ENCODE results near the gene PRAMEF5. TPM values are rescaled to one million over a fixed set of nuclear protein-coding genes. Genes with fewer than 3 reads are reported as not detected.
"Not testable (repeated sequence)": the region's sequence is repeated elsewhere in the genome, so short reads cannot be mapped to it uniquely, and the experiment has no call there.

Gene PRAMEF5
- total RNA-seq, 2 donors from 2014 or later = not detected

DNA sequence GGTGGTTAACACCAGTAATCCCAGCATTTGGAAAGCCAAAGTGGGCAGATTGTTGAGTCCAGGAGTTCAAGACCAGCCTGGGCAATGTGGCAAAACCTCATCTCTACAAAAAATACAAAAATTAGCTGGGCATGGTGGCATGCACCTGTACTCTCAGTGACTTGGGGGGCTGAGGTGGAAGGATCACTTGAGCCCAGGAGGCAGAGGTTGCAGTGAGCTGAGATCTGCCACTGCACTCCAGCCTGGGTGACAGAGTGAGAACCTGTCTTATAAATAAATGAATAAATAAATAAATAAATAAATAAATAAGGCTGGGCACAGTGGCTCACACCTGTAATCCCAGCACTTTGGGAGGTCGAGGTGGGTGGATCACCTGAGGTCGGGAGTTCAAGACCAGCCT lies 21.9 kb upstream of the PRAMEF5 start:
- H3K4me1 ChIP-seq; H3K9me3 ChIP-seq; H3K36me3 ChIP-seq; DNase-seq (ENCODE audit: low spot score); H3K27me3 ChIP-seq; H3K4me3 ChIP-seq; H3K27ac ChIP-seq: not testable (repeated sequence)

DNA sequence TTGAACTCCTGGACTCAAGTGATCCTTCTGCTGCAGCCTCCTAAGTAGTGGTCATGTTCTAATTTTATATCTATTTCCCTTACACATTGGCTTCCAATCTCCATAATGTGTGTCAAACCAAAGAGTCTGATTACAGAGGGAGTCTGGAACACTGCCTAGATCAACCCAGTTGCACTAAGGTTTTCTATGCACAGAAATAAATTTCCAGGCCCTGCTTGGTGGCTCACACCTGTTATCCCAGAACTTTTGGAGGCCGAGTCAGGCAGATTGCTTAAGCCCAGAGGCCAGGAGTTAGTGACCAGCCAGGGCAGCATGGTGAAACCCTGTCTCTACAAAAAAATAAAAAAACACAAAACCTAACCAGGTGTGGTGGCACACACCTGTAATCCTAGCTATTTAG lies 19.9 kb upstream of the PRAMEF5 start:
- H3K36me3 ChIP-seq, H3K4me1 ChIP-seq, H3K9me3 ChIP-seq, H3K4me3 ChIP-seq, H3K27ac ChIP-seq, H3K27me3 ChIP-seq: not testable (repeated sequence)
- DNase-seq (ENCODE audit: low spot score) = peak; percentile 54

DNA sequence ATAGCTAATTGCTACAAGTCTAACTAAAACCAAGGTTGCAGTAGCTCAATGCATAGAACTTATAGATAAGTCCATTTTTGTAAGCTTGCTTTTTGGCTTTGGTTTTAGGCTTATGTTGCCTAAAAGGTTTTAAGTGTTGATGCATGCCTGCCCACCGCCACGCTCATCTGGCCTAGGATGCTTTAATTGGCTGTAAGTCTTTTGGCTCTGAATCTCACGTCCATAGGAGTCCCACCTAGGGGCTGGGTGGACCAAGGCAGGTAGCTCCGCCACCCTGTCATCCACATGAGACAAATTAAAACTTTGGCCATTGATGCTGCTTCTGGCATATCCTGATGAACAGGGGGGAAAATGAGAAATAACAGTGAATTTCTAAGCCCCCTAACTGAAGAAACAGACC lies 16.4 kb upstream of the PRAMEF5 start:
- not testable (repeated sequence) for H3K27me3 ChIP-seq, H3K9me3 ChIP-seq, H3K27ac ChIP-seq, H3K4me3 ChIP-seq, H3K4me1 ChIP-seq, H3K36me3 ChIP-seq
- peak; percentile 40 for DNase-seq (ENCODE audit: low spot score)

DNA sequence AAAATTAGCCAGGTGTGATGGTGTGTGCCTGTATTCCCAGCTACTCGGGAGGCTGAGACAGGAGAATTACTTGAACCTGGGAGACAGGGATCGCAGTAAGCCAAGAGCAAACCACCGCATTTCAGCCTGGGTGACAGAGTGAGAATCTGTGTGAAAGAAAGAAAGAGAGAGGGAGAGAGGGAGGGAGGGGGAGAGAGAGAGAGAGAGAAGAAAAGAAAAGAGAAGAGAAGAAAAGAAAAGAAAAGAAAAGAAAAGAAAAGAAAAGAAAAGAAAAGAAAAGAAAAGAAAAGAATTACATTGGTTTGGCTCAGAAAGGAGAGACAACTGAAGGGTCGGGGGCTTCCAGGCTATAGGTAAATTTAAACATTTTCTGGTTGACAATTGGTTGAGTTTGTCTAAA lies 14.4 kb upstream of the PRAMEF5 start:
- not testable (repeated sequence) for H3K27me3 ChIP-seq; H3K36me3 ChIP-seq; DNase-seq (ENCODE audit: low spot score); H3K9me3 ChIP-seq; H3K27ac ChIP-seq; H3K4me3 ChIP-seq; H3K4me1 ChIP-seq

DNA sequence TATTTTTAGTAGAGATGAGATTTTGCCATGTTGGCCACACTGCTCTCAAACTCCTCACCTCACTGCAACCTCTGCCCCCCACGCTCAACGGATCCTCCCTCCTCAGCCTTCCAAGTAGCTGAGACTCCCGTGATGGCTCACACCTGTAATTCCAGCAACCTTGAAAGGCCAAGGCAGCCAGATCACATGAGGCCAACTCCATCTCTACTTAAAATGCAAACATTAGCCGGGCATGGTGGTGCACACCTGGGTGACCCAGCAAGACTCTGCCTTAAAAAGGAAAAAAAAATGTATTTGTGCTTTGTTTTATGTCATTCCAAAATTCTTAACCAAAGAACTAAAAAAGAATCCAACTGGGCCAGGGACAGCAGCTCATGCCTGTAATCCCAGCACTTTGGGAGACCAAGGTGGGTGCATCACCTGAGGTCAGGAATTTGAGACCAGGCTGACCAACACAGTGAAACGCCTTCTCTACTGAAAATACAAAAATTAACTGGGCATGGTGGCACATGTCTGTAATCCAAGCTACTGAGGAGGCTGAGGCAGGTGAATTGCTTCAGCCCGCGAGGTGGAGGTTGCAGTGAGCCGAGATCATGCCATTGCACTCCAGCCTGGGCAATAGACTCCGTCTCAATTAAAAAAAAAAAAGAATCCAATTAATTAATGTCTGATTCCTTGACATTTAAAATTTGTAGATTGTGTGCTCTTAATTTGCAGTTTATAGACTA lies 10.3 kb upstream of the PRAMEF5 start:
- H3K4me1 ChIP-seq, H3K36me3 ChIP-seq, H3K9me3 ChIP-seq, H3K27ac ChIP-seq, H3K27me3 ChIP-seq, H3K4me3 ChIP-seq: not testable (repeated sequence)
- peak; percentile 53 for DNase-seq (ENCODE audit: low spot score)

DNA sequence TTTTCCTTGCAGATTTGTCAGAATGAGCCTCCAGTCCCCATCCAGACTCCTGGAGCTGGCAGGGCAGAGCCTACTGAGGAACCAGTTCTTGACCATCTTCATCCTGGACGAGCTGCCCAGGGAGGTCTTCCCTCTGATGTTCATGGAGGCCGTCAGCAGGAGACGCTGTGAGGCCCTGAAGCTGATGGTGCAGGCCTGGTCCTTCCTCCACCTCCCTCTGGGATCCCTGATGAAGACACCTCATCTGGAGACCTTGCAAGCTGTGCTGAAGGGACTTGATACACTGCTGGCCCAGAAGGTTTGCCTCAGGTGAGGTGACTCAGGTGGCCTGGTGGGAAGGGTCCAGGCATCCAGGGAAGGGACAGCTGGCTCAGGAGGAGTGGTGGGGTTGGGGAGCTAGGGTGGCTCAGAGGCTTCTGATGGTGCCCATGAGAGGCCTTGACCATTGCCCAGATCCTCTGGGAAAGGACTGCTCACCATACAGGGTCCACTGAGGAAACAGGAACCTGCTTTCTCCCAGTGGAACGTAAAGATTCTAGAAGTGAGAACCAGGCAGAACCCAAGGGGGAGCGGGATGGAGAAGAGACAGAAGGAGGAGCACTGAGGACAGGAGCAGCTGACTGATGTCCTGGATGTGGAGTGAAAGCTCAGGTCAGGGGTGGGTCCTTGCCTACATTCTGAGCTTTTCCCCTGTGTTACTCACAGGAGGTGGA lies 8.0 kb upstream of the PRAMEF5 start:
- not testable (repeated sequence) for H3K27ac ChIP-seq, H3K4me1 ChIP-seq, H3K36me3 ChIP-seq, H3K27me3 ChIP-seq, H3K4me3 ChIP-seq, H3K9me3 ChIP-seq
- peak; percentile 55 for DNase-seq (ENCODE audit: low spot score)

DNA sequence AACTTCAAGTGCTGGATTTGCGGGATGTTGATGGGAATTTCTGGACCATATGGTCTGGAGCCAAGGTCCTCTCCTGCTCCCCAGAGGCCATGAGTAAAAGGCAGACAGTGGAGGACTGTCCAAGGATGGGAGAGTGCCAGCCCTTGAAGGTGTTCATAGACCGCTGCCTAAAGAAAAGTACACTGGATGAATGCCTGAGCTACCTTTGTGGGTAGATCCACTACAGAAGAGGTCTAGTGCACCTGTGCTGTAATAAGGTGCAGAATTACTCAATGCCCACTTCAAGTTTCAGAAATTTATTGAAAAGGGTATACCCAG lies 7.5 kb upstream of the PRAMEF5 start:
- DNase-seq (ENCODE audit: low spot score) = peak; percentile 49
- H3K9me3 ChIP-seq, H3K4me3 ChIP-seq, H3K27ac ChIP-seq, H3K4me1 ChIP-seq, H3K27me3 ChIP-seq, H3K36me3 ChIP-seq: not testable (repeated sequence)

DNA sequence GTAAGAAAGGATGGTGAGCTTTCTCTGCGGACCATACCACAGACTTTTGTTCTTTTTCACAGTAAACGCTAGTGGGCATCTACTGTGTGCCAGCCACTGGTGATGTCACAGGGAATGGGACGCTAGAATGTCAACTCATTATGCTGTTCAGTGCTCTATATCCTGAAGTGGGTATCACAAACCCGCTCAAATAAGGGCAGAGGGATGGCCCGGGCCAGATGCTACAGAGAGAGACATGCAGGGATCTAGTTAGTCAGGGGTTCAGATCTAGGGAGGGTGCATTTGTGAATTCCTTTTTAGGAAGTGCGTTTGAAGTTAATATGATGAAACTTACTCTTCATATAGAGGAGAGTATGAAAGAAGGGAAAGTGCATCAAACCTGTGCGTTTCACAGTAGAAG lies 6.9 kb upstream of the PRAMEF5 start:
- H3K27me3 ChIP-seq, H3K36me3 ChIP-seq, H3K4me1 ChIP-seq, H3K9me3 ChIP-seq, H3K4me3 ChIP-seq, H3K27ac ChIP-seq: not testable (repeated sequence)
- peak; percentile 50 for DNase-seq (ENCODE audit: low spot score)

DNA sequence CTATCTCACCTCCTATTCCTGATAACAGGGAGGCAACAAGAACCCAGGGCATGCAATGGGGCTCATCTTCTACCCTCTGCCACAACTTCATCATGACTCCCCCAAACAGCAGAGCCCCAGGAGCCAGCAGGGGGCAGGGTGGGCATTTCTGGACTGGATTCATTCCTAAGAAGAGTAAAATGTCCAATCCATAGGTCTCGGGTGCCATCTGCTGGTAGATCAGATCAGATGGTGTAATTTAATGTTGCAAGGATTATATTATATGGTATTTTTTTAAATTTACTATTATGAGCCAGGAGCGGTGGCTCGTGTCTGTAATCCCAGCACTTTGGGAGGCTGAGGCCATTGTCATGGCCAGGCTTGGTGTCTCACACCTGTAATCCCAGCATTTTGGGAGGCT lies 11.1 kb downstream of the PRAMEF5 start:
- not testable (repeated sequence) for H3K4me3 ChIP-seq; H3K9me3 ChIP-seq; H3K27ac ChIP-seq; H3K4me1 ChIP-seq; DNase-seq (ENCODE audit: low spot score); H3K27me3 ChIP-seq; H3K36me3 ChIP-seq

DNA sequence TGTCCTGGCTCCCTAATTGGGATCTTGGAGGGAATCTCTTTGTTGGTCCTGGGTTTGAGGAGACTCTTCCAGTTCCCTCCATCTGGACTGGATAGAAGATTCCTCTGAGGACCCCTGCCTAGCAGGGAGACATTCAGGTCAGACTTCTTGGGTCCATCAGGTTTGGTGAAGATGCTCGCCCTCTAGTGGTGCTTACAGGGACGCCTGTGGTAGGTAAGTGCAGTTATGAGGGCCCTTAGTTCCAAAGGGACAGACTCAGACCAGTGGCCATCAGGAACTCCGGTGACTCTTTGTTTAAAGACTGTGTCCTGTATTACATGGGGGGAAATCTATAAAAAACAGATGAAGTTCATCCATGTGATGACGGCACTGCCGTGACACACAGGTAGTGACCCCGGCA lies 23.0 kb downstream of the PRAMEF5 start:
- H3K4me1 ChIP-seq; H3K27ac ChIP-seq; H3K36me3 ChIP-seq; DNase-seq (ENCODE audit: low spot score); H3K4me3 ChIP-seq; H3K9me3 ChIP-seq; H3K27me3 ChIP-seq: not testable (repeated sequence)

DNA sequence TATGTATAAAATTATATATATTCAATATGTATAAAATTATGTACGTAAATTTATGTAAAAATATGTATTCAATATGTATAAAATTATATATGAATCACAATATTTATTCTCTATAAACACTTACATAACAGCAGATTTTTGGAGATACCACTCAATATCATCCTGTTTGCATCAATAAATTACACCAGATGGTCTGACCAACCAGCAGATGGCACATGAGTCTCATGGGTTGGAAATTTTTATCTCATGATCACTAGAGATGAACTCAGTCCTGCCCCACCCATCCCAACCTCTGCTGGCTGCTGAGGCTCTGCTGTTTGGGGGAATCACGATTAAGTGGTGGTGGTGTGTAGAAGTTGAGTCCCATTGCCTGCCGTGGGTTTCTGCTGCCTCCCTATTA lies 25.6 kb downstream of the PRAMEF5 start:
- H3K4me3 ChIP-seq; H3K27ac ChIP-seq; DNase-seq (ENCODE audit: low spot score); H3K27me3 ChIP-seq; H3K9me3 ChIP-seq; H3K36me3 ChIP-seq; H3K4me1 ChIP-seq: not testable (repeated sequence)

DNA sequence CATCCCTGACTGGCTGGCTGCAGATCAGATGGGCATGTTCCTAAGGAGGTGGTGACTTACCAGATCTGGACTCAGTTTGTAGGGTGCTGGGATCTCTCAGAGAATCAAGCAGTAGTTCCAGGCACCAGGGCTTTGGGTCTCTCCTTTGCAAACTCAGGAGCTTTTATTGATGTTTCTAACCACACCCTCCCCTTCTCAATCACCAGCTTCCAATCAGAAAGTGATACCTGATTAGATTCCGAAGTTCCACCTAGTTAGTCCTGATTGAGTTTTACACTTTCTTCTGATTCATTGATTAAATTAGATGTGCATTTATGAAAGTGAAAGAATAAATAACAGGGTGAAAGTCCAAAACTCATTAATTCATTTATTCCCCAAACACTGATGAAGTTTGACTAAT lies 31.0 kb downstream of the PRAMEF5 start, which contains the start of gene PRAMEF8:
TSS of gene PRAMEF8 (minus strand) at position 101 of the 400 bp plus-strand sequence. CDS start 1,046 bp downstream, outside the sequence.
- not testable (repeated sequence) for H3K9me3 ChIP-seq; DNase-seq (ENCODE audit: low spot score); H3K4me3 ChIP-seq; H3K27me3 ChIP-seq; H3K4me1 ChIP-seq; H3K27ac ChIP-seq; H3K36me3 ChIP-seq

DNA sequence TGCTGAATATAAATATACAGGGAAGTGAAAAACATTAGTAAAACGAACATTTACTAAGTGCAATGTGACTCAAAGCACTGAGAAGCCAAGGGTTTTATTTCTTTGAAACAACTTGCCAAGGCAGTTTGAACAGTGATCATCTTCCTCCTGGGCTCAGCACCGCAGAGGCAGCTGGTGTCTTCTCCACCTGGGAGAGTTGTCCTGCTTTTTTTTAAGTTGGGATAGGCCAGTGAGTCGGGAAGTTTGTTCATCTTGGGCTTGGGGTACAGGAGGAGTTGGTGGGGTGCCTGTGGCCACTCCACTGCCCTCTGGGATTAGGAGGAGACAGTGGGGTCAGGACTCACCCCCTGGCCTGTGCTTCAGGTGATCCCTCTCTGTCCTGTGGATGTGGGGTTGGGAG lies 35.0 kb downstream of the PRAMEF5 start:
- not testable (repeated sequence) for H3K27ac ChIP-seq; H3K9me3 ChIP-seq; H3K4me3 ChIP-seq; H3K36me3 ChIP-seq; H3K27me3 ChIP-seq; DNase-seq (ENCODE audit: low spot score); H3K4me1 ChIP-seq

DNA sequence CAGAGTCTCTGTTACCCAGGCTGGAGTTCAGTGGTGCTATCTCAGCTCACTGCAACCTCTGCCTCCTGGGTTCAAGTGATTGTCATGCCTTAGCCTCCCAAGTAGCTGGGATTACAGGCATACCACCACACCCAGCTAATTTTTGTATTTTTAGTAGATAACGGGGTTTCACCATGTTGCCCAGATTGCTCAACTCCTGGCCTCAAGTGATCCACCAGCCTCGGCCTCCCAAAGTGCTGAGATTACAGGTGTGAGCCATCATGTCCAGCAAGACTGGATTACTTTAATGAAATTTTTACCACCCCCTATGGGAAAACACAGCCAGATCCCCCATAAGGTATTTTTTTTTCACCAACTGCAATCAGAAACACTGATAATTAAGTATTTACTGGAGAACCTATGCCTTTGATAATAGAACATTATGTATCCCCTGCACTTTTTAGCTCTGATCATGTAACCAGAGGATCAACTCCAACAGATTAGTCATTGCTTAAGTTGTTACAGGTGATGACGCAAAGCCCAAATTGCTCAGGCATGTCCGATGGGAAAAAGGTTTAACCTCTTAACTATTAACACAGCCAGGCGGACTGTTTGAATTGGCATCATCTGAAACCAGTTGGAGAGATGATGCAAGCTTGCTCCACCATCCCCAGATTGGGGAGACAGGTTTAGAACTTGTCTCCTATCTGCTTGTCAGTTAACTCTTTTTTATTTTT lies 43.4 kb downstream of the PRAMEF5 start:
- not testable (repeated sequence) for H3K4me3 ChIP-seq; H3K27ac ChIP-seq; DNase-seq (ENCODE audit: low spot score); H3K9me3 ChIP-seq; H3K36me3 ChIP-seq; H3K4me1 ChIP-seq; H3K27me3 ChIP-seq

DNA sequence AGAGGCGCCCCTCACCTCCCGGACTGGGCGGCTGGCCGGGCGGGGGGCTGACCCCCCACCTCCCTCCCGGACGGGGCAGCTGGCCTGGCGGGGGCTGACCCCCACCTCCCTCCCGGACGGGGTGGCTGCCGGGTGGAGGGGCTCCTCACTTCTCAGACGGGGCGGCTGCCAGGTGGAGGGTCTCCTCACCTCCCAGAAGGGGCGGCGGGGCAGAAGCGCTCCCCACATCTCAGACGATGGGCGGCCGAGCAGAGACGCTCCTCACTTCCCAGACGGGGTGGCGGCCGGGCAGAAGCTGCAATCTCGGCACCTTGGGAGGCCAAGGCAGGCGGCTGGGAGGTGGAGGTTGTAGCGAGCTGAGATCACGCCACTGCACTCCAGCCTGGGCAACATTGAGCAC lies 44.7 kb downstream of the PRAMEF5 start:
- H3K27me3 ChIP-seq; H3K27ac ChIP-seq; DNase-seq (ENCODE audit: low spot score); H3K4me1 ChIP-seq; H3K36me3 ChIP-seq; H3K9me3 ChIP-seq; H3K4me3 ChIP-seq: not testable (repeated sequence)

Measured in right atrium auricular region (tissue), 2 donors.